Tibial artery (tissue), 4 donors: ENCODE results near the gene UBL4B.

Source experiments
- DNase-seq, 2 donors: peaks; one replicate each; pipeline ENCODE4 v3.0.0-alpha.2; 2019
- H3K27ac ChIP-seq, 2 donors: fragments of 200-600 bp; sonication (generic) in 1 of 2; 1 replicate in 1 of 2; 2 replicates in 1 of 2; pipeline ENCODE4 v1.5.1; 2018 to 2019; ENCODE audit warnings: mild to moderate bottlenecking in 1 of 2
- H3K27me3 ChIP-seq, 2 donors: fragments of 200-600 bp; sonication (generic) in 1 of 2; one replicate each; pipeline versions ENCODE4 v1.5.1 to v1.6.0; 2016 to 2019
- H3K36me3 ChIP-seq, 3 donors: fragments of 200-600 bp; sonication (generic) in 2 of 3; one replicate each; pipeline ENCODE4 v1.5.1; 2016 to 2019; ENCODE audit warnings: mild to moderate bottlenecking in 2 of 3
- H3K4me1 ChIP-seq, 4 donors: fragments of 200-600 bp; sonication (generic) in 2 of 4; 1 replicate in 3 of 4; 2 replicates in 1 of 4; pipeline ENCODE4 v1.5.1; 2016 to 2019
- H3K4me3 ChIP-seq, 2 donors: fragments of 200-600 bp; sonication (generic) in 1 of 2; 1 replicate in 1 of 2; 2 replicates in 1 of 2; pipeline ENCODE4 v1.5.1; 2018 to 2019; ENCODE audit warnings: mild to moderate bottlenecking in 2 of 2
- H3K9me3 ChIP-seq, 3 donors: fragments of 200-600 bp; sonication (generic) in 1 of 3; one replicate each; pipeline ENCODE4 v1.5.1; 2016 to 2019
- intact Hi-C: fragments of 100-400 bp; cut with DNase I; formaldehyde crosslinking; loops from one replicate; pipeline ENCODE4 v1.15.0; 2023; ENCODE audit warnings: low total_unique reads
- TF ChIP-seq, protein P1 (sequence below), 2 experiments: fragments of 200-600 bp in 1 of 2; fragments of 450-650 bp in 1 of 2; IDR thresholded peaks; one replicate each; pipeline ENCODE4 v1.5.1; 2017 to 2019; ENCODE audit warnings: antibody characterized with exemption in 2 of 2, mild to moderate bottlenecking in 1 of 2, moderate library complexity in 1 of 2

UBL4B gene

GRCh38 chr1:110092991-110093390 lies 19.3 kb upstream of the UBL4B start:
- Histone ChIP-seq H3K27ac (no peak overlapping the region), H3K4me1 (peaks cover 0 to 1% (median 0%) of the 10 kb centered on the region in 4 donors), H3K36me3 (no peaks in the 10 kb centered on the region), H3K4me3 (no peak overlapping the region), H3K27me3 (peaks cover 0 to 15% of the 10 kb centered on the region in 2 donors), H3K9me3 (no peaks in the 10 kb centered on the region)
- TF ChIP-seq, protein P1, sequence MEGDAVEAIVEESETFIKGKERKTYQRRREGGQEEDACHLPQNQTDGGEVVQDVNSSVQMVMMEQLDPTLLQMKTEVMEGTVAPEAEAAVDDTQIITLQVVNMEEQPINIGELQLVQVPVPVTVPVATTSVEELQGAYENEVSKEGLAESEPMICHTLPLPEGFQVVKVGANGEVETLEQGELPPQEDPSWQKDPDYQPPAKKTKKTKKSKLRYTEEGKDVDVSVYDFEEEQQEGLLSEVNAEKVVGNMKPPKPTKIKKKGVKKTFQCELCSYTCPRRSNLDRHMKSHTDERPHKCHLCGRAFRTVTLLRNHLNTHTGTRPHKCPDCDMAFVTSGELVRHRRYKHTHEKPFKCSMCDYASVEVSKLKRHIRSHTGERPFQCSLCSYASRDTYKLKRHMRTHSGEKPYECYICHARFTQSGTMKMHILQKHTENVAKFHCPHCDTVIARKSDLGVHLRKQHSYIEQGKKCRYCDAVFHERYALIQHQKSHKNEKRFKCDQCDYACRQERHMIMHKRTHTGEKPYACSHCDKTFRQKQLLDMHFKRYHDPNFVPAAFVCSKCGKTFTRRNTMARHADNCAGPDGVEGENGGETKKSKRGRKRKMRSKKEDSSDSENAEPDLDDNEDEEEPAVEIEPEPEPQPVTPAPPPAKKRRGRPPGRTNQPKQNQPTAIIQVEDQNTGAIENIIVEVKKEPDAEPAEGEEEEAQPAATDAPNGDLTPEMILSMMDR (IDR thresholded peaks at IDR 0.05), result no peak
- intact Hi-C loops, result no loop called here
- no peak for DNase-seq

- Histone ChIP-seq H3K27me3 (peaks cover 0 to 17% of the 10 kb centered on the region in 2 donors), H3K4me1 (no peaks in the 10 kb centered on the region), H3K9me3 (no peaks in the 10 kb centered on the region), H3K4me3 (no peak overlapping the region), H3K36me3 (no peaks in the 10 kb centered on the region), H3K27ac (no peak overlapping the region)
- no peak for DNase-seq
- TF ChIP-seq, protein P1 (IDR thresholded peaks at IDR 0.05), result no peak
- intact Hi-C loops, result no loop called here
These were observed 17.1 kb upstream of the UBL4B start for GRCh38 chr1:110094931-110095654.

DNA sequence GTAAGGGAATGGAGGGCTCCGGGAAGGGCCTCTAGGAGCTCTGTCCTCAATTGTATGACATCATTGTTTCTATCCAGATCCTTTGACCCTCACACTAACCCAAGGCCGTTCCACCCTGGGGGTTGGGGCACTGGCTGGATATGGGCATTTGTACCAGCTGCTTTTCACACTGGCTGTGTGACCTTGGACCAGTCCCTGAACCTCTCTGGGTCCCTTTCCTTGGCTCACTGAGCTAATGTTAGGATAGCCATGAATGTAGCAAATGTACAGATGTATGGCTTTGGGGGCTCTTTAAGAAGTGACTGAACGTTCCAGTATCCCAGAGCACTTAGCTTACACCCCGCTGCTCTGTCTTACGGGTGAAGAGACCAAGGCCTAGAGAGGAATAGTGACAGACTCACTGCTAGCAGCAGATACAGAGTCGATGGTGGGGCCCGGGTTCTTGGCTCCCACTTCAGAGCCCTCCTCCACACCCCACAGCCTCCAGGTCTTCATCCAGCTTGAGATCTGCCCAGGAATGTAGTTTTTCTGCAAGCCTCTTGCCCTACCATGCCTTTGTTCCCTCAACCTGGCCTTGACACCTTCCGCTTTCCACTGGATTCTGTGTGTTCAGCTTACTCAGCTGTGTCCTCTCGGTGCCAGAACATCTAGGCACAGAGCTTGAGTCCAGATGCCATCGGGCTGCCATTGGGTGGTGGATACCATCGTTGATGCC lies 14.6 kb upstream of the UBL4B start:
- Histone ChIP-seq H3K9me3 (no peaks in the 10 kb centered on the region), H3K4me1 (no peaks in the 10 kb centered on the region), H3K27me3 (peaks cover 0 to 19% of the 10 kb centered on the region in 2 donors), H3K4me3 (no peak overlapping the region), H3K27ac (no peak overlapping the region), H3K36me3 (no peaks in the 10 kb centered on the region)
- DNase-seq, result no peak
- intact Hi-C loops, result no loop called here
- TF ChIP-seq, protein P1 (IDR thresholded peaks at IDR 0.05), result no peak

- no peak for DNase-seq
- H3K27ac ChIP-seq, result no peak overlapping the region
- intact Hi-C loops, result no loop called here
- H3K27me3 ChIP-seq, result peaks cover 0 to 19% of the 10 kb centered on the region in 2 donors
- no peak overlapping the region for H3K4me3 ChIP-seq
- no peaks in the 10 kb centered on the region for H3K9me3 ChIP-seq
- H3K4me1 ChIP-seq, result no peaks in the 10 kb centered on the region
- TF ChIP-seq, protein P1 (IDR thresholded peaks at IDR 0.05), result no peak
- H3K36me3 ChIP-seq, result no peaks in the 10 kb centered on the region
These were observed 13.8 kb upstream of the UBL4B start for GRCh38 chr1:110098222-110099026.

GRCh38 chr1:110100335-110100734 lies 11.9 kb upstream of the UBL4B start:
- H3K27ac ChIP-seq, result no peak overlapping the region
- intact Hi-C loops, result no loop called here

More at GRCh38 chr1:110100335-110100734, 11.9 kb upstream of the UBL4B start:
- no peak overlapping the region for H3K4me3 ChIP-seq
- TF ChIP-seq, protein P1 (IDR thresholded peaks at IDR 0.05), result no peak
- peaks cover 0 to 16% of the 10 kb centered on the region in 2 donors for H3K27me3 ChIP-seq
- H3K9me3 ChIP-seq, result no peaks in the 10 kb centered on the region
- no peak for DNase-seq
- no peaks in the 10 kb centered on the region for H3K36me3 ChIP-seq
- H3K4me1 ChIP-seq, result no peaks in the 10 kb centered on the region
